Activated naive CD8-positive, alpha-beta T cell (primary cell): Measurements from ENCODE around the gene JPH3.
A peak's percentile ranks its signal among the peaks of the same experiment; 100 is the strongest.

Source experiments
- H3K27ac Mint-ChIP-seq: one replicate; pipeline ENCODE4 v1.8.0; 2021; ENCODE audit warnings: mixed read lengths
- H3K27me3 Mint-ChIP-seq: one replicate; pipeline ENCODE4 v1.8.0; 2021; ENCODE audit warnings: mixed read lengths
- H3K36me3 Mint-ChIP-seq: one replicate; pipeline ENCODE4 v1.8.0; 2021; ENCODE audit warnings: mixed read lengths
- H3K4me1 Mint-ChIP-seq: one replicate; pipeline ENCODE4 v1.8.0; 2021; ENCODE audit warnings: low read depth, mixed read lengths
- H3K4me3 Mint-ChIP-seq: one replicate; pipeline ENCODE4 v1.8.0; 2021; ENCODE audit warnings: mild to moderate bottlenecking, mixed read lengths
- H3K9me3 Mint-ChIP-seq: one replicate; pipeline ENCODE4 v1.8.0; 2021; ENCODE audit warnings: low read depth, mixed read lengths

Gene JPH3

DNA sequence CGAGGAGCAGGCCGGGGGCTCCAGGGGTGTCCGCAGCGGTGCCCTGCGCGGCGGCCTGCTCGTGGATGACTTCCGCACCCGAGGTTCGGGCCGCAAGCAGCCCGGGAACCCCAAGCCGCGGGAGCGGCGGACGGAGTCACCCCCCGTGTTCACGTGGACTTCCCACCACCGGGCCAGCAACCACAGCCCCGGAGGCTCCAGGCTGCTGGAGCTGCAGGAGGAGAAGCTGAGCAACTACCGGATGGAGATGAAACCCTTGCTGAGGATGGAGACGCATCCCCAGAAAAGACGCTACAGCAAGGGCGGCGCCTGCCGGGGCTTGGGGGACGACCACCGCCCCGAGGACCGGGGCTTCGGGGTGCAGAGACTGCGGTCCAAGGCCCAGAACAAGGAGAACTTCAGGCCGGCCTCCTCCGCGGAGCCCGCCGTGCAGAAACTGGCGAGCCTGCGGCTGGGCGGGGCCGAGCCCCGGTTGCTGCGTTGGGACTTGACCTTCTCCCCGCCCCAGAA, 87.7 kb downstream of the JPH3 start:
- H3K4me3 Mint-ChIP-seq, result no peak overlapping the region
- no peaks in the 10 kb centered on the region for H3K9me3 Mint-ChIP-seq
- H3K27ac Mint-ChIP-seq, result no peak overlapping the region

DNA sequence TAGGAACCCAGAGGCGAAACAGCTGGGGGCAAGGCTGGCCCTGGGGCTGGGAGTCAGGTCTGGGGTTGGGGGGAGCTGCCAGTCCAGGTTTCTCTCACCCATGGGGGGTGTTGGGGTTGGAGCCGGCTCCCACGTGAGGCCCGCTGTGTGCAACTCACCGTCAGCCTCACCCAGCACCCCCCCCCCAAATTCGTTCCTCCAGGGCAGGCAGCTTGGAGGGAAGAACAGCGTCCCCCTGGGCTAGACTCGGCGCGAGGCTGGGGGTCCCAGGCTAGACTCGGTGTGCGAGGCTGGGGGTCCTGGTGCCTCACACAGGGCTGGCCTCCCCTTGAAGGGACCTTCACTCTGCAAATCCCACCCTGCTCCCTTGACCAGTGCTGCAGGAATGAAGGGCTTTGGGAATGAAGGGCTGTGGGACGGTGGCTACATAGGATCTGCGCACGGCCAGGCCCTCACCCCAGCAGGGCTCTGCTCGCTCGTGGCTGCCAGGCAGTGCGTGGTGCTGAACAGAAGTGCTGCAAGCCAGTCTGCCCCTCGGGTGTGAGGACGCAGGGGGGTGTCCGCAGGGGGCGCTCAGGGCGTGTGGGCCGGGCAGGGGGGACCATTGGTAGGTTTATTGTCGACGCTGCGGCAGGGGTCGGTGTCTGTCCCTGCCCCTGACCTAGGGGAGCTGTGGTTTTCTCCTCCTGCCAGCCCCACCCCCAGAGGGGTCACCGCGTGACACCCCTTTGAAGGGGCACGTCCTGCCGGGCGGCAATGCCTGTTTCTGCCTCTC, 88.8 kb downstream of the JPH3 start:
- H3K9me3 Mint-ChIP-seq, result no peaks in the 10 kb centered on the region
- H3K4me3 Mint-ChIP-seq, result no peak overlapping the region
- no peaks in the 10 kb centered on the region for H3K4me1 Mint-ChIP-seq
- H3K27me3 Mint-ChIP-seq, result no peaks in the 10 kb centered on the region
- H3K36me3 Mint-ChIP-seq, result no peaks in the 10 kb centered on the region
- no peak overlapping the region for H3K27ac Mint-ChIP-seq

More for the DNA sequence above, 87.7 kb downstream of the JPH3 start:
- Mint-ChIP-seq H3K36me3 (no peaks in the 10 kb centered on the region), H3K4me1 (no peaks in the 10 kb centered on the region), H3K27me3 (no peaks in the 10 kb centered on the region)

DNA sequence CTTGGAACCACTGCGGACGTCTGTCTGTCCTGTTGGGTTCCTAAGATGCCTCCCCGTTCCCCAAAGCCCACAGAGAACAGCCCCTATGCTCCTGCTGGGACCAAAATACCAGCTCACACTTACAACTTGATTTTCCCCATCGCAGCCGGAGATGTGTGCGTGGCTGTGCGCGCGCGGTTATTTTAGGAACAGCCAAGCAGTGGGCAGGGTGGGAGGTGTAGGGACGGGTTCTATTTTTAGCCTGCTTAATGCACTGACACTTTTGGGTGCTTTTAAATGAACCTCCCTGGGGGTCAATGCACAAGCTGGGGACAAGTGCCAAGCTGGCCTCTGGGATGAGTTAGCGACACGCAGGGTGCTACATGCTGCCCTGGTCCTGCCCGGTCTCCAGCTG, 89.4 kb downstream of the JPH3 start:
- Mint-ChIP-seq H3K27ac (no peak overlapping the region), H3K4me3 (no peak overlapping the region), H3K36me3 (no peaks in the 10 kb centered on the region)

GRCh38 chr16:87692176-87692575, 89.9 kb downstream of the JPH3 start:
- Mint-ChIP-seq H3K27ac (no peak overlapping the region), H3K36me3 (no peaks in the 10 kb centered on the region), H3K27me3 (no peaks in the 10 kb centered on the region), H3K9me3 (no peaks in the 10 kb centered on the region), H3K4me1 (no peaks in the 10 kb centered on the region), H3K4me3 (no peak overlapping the region)

More for the DNA sequence above, 89.4 kb downstream of the JPH3 start:
- Mint-ChIP-seq H3K27me3 (no peaks in the 10 kb centered on the region), H3K9me3 (no peaks in the 10 kb centered on the region), H3K4me1 (no peaks in the 10 kb centered on the region)

DNA sequence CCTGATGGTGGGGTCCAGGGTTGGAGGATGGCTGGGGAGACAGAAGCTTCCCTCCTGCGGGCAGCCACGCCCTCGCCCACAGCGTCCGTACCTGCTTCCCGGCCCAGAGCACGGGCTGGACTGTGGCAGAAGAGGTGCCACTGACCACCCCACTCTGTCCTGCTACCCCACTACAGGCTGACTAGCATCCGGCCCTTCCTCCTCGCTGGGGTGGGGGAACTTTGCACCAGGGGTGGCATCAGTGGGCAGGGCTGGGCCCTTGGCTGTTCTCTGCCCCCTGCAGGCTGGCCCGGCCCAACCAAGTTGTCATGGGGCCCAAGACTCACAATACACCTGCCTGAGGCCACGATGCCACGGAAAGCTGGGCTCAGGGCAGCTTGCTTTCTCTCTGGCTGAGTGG, 90.4 kb downstream of the JPH3 start:
- H3K4me3 Mint-ChIP-seq, result no peak overlapping the region
- no peaks in the 10 kb centered on the region for H3K9me3 Mint-ChIP-seq
- no peaks in the 10 kb centered on the region for H3K4me1 Mint-ChIP-seq
- H3K27me3 Mint-ChIP-seq, result no peaks in the 10 kb centered on the region
- peak overlapping the region; percentile 6 for H3K27ac Mint-ChIP-seq
- no peaks in the 10 kb centered on the region for H3K36me3 Mint-ChIP-seq

- Mint-ChIP-seq H3K36me3 (no peaks in the 10 kb centered on the region), H3K4me1 (no peaks in the 10 kb centered on the region), H3K9me3 (no peaks in the 10 kb centered on the region), H3K27ac (no peak overlapping the region), H3K4me3 (no peak overlapping the region), H3K27me3 (no peaks in the 10 kb centered on the region)
Measured at GRCh38 chr16:87693827-87694226, 91.5 kb downstream of the JPH3 start.

DNA sequence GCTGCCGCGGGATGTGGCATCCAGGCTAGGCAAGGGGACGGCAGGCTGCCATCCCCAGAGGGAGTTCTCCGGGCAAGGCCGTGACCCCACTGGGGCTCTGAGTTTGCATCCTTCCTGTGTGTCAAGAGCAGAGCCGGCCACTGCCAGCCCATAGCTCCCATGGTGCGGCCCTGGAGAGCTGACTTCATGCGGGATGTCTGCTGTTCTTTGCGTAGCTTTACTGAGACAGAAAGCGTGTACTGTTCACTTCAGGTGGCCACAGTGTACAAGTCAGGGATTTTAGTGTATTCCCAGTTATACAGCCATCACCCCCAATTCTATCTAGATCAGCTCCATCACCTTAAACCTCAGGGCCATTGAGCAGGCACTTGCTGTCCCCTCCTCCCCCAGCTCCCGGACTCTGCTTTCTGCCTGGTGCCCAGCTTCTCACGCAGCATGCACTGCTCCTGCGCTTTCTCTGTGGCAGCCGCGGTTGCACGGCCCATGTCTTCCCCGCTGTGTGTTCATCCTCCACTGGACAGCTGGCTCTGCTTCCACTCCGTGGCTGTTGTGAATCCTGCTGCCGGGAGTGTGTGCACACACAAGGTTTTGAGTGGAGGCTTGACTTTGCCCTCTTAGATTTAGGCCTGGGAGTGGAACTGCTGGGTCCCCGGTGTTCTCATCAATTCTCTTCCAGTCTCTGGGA, 92.3 kb downstream of the JPH3 start:
- no peak overlapping the region for H3K27ac Mint-ChIP-seq
- H3K9me3 Mint-ChIP-seq, result no peaks in the 10 kb centered on the region
- H3K4me3 Mint-ChIP-seq, result no peak overlapping the region
- H3K27me3 Mint-ChIP-seq, result no peaks in the 10 kb centered on the region
- no peaks in the 10 kb centered on the region for H3K4me1 Mint-ChIP-seq
- H3K36me3 Mint-ChIP-seq, result no peaks in the 10 kb centered on the region

DNA sequence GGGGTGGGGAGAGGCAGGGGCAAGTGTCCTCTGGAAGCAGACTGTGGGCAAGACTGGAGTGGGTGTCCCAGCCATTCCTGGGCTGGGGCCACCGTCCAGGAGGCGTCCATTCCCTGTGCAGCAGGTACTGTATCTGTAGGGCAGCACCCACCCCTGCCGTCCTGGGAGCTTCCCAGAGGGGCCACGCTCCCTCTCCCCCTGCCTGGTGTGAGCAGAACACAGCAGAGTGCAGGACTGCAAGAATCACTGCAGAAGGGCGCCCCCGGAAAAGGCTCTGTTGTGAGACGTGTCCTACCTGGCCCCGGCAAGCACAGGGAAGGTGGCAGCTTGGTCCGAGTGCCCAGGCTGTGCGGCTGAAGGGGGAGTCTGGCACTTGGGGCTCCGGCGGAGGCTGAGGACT, 93.2 kb downstream of the JPH3 start:
- Mint-ChIP-seq H3K27me3 (no peaks in the 10 kb centered on the region), H3K9me3 (no peaks in the 10 kb centered on the region), H3K36me3 (no peaks in the 10 kb centered on the region), H3K4me3 (no peak overlapping the region), H3K27ac (no peak overlapping the region), H3K4me1 (no peaks in the 10 kb centered on the region)

DNA sequence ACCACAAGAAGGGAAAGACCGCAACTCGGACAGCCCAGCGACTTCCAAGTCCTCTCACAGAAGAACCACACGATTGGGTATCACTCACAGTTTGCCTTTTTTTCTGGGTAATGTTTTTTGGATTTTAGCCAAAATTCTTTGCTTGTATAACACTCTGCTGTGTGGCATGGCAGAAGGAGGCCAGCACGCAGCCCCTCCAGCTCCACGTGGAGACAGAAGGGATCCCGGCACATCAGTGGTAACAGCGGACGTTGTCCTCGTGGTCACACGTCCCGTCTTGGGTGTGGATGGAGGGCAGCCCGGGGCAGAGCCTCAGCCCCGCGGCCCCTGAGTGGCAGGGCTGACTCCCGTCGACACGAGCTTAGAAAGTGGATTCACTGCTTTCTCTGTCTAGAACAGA, 94.4 kb downstream of the JPH3 start:
- no peak overlapping the region for H3K27ac Mint-ChIP-seq
- peaks cover 8% of the 10 kb centered on the region for H3K4me1 Mint-ChIP-seq
- H3K4me3 Mint-ChIP-seq, result no peak overlapping the region
- H3K9me3 Mint-ChIP-seq, result no peaks in the 10 kb centered on the region
- H3K36me3 Mint-ChIP-seq, result no peaks in the 10 kb centered on the region
- H3K27me3 Mint-ChIP-seq, result no peaks in the 10 kb centered on the region

GRCh38 chr16:87697256-87697655, 94.9 kb downstream of the JPH3 start:
- no peak overlapping the region for H3K27ac Mint-ChIP-seq
- no peaks in the 10 kb centered on the region for H3K9me3 Mint-ChIP-seq
- no peak overlapping the region for H3K4me3 Mint-ChIP-seq
- no peaks in the 10 kb centered on the region for H3K36me3 Mint-ChIP-seq
- H3K4me1 Mint-ChIP-seq, result peaks cover 12% of the 10 kb centered on the region
- H3K27me3 Mint-ChIP-seq, result no peaks in the 10 kb centered on the region

- Mint-ChIP-seq H3K4me3 (no peak overlapping the region), H3K27me3 (no peaks in the 10 kb centered on the region), H3K27ac (no peak overlapping the region), H3K4me1 (peaks cover 17% of the 10 kb centered on the region), H3K9me3 (no peaks in the 10 kb centered on the region), H3K36me3 (no peaks in the 10 kb centered on the region)
Measured at GRCh38 chr16:87697792-87698191, 95.5 kb downstream of the JPH3 start.

DNA sequence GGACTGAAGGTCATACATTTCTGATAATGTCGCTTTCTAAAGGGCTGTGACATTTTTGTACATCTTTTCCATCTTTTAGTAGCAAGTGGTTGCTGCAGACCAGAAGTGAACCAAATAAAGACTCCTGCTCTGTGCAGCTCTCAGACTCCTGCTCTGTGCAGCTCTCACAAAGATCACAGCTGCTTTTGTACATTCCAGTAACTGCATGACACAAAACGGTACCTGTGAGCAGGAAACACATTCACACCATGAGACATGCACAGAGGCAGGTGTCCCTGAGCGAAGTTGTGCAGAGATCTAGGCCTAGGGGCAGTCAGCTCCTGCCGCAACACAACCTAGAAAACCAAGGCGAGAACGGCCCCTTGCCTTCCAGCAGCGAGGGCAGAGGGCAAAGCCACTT, 95.9 kb downstream of the JPH3 start:
- peaks cover 21% of the 10 kb centered on the region for H3K4me1 Mint-ChIP-seq
- no peaks in the 10 kb centered on the region for H3K36me3 Mint-ChIP-seq
- H3K9me3 Mint-ChIP-seq, result no peaks in the 10 kb centered on the region
- no peak overlapping the region for H3K4me3 Mint-ChIP-seq
- peak overlapping the region; percentile 29 for H3K27ac Mint-ChIP-seq
- H3K27me3 Mint-ChIP-seq, result no peaks in the 10 kb centered on the region

DNA sequence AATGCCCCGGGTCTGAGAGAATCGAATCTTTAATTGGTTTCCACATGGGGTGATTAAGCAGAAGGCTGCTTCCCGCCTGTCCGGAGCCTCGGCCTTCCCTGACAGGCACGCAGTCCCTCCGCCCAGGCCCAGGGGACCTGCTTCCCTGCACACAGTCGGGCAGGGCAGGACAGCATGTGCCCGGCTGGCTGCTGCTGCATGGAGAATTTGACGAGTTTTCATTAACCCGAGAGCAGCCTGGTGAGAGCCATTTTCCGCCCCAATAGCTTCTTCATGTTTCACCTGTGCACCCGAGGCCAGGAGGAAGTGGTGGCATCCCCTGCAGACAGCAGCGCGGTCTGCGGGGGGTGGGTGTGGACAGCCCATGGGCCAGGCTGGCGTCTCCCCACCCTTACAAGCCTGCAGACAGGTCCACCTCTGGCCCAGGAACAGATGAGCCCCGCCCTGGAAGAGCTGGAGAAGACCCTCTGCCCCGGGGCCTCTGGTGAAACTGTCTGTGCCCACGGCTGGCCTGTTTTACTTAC, 96.4 kb downstream of the JPH3 start:
- H3K27me3 Mint-ChIP-seq, result no peaks in the 10 kb centered on the region
- H3K4me3 Mint-ChIP-seq, result no peak overlapping the region
- H3K27ac Mint-ChIP-seq, result peak overlapping the region; percentile 28
- no peaks in the 10 kb centered on the region for H3K36me3 Mint-ChIP-seq
- peaks cover 26% of the 10 kb centered on the region for H3K4me1 Mint-ChIP-seq
- H3K9me3 Mint-ChIP-seq, result no peaks in the 10 kb centered on the region

DNA sequence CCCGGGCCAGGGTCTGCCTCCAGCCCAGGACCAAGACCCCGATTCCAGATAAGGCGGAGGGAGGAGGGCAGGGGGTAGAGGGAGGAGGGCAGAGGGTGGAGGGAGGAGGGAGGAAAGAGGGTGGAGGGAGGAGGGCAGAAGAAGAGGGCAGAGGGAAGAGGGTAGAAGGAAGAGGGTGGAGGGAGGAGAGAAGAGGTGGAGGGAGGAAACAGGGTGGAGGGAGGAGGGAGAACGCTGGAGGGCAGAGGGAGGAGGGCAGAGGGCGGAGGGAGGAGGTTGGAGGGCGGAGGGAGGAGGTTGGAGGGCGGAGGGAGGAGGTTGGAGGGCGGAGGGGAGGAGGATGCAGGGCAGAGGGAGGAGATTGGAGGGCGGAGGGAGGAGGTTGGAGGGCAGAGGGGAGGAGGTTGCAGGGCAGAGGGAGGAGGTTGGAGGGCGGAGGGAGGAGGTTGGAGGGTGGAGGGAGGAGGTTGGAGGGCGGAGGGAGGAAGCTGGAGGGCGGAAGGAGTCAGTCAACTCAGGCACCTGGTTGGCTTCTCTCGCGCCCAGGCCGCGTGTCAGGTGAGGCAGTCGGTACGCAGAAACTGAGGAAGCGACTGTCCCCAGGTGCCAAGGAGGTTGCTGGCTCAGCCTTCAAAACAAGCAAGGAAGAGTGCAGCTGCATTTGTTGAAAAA, 98.2 kb downstream of the JPH3 start:
- H3K4me1 Mint-ChIP-seq, result peaks cover 30% of the 10 kb centered on the region
- no peaks in the 10 kb centered on the region for H3K36me3 Mint-ChIP-seq
- no peaks in the 10 kb centered on the region for H3K27me3 Mint-ChIP-seq
- H3K27ac Mint-ChIP-seq, result peak overlapping the region; percentile 82
- H3K9me3 Mint-ChIP-seq, result no peaks in the 10 kb centered on the region
- H3K4me3 Mint-ChIP-seq, result no peak overlapping the region

- Mint-ChIP-seq H3K27ac (peak overlapping the region; percentile 22), H3K4me1 (peaks cover 30% of the 10 kb centered on the region), H3K9me3 (no peaks in the 10 kb centered on the region), H3K27me3 (no peaks in the 10 kb centered on the region), H3K36me3 (no peaks in the 10 kb centered on the region), H3K4me3 (no peak overlapping the region)
Measured at GRCh38 chr16:87701078-87701460, 98.8 kb downstream of the JPH3 start.
